GM12878 (cell line): ENCODE measurements around the gene HAO1. TPM values are rescaled to one million over a fixed set of nuclear protein-coding genes. Genes with fewer than 3 reads are reported as not detected.

Experiments used
- ATAC-seq: fragments of 200-7000 bp; cut with Tn5 transposase; 3 replicates; pipeline ENCODE4 v1.9.1; 2020; ENCODE audit warnings: mild to moderate bottlenecking, moderate library complexity
- BruUV-seq: library from RNA; stranded (reverse); fragments of 400-500 nt; replicated peaks from 2 replicates; lab custom pipeline; 2021; lab: Mats Ljungman, UMichigan
- CTCF ChIA-PET: fragments of 300-600 bp; sonication (Branson Sonifier 250); formaldehyde crosslinking; extraction: SDS; loops from one replicate; lab custom pipeline; 2021; ENCODE audit warnings: inconsistent platforms; lab: Yijun Ruan, JAX
- POLR2A ChIA-PET: fragments of 350-600 bp; formaldehyde crosslinking; extraction: SDS; loops from one replicate; lab custom pipeline; 2021; ENCODE audit warnings: inconsistent platforms; lab: Charles Lee
- RAD21 ChIA-PET: fragments of 300-600 bp; sonication (Branson Sonifier 250); formaldehyde crosslinking; loops from one replicate; lab custom pipeline; 2023; ENCODE audit warnings: antibody characterized with exemption; ENCODE audit not compliant: unreplicated experiment; lab: Charles Lee
- SMC1A ChIA-PET: fragments of 300-600 bp; sonication (Branson Sonifier 250); formaldehyde crosslinking; loops from one replicate; lab custom pipeline; 2023; ENCODE audit not compliant: unreplicated experiment, uncharacterized antibody; lab: Charles Lee
- DNase-seq: peaks from one replicate; pipeline ENCODE4 v3.0.0-alpha.2; 2011; ENCODE audit warnings: low read depth, low spot score
- FAIRE-seq: peaks from 3 replicates; lab custom pipeline; 2011; peaks lifted over from hg19 to GRCh38; lab: Jason Lieb, UNC
- H2AFZ ChIP-seq: 2 replicates; pipeline ENCODE4 v1.6.0; 2011; ENCODE audit warnings: low read depth, low read length, control low read depth; ENCODE audit not compliant: control insufficient read depth
- H3K27ac ChIP-seq: 2 replicates; pipeline ENCODE4 v1.5.1; 2011; ENCODE audit warnings: control low read depth; ENCODE audit not compliant: control insufficient read depth, insufficient read depth
- H3K27me3 ChIP-seq, 2 experiments: replicated peaks in 1 of 2; 2 replicates each; pipeline versions ENCODE4 v1.6.0 to v1.6.1; 2011; ENCODE audit warnings: low read length in 1 of 2; ENCODE audit not compliant: control insufficient read depth in 2 of 2, insufficient read depth in 2 of 2
- H3K36me3 ChIP-seq, 2 experiments: 2 replicates each; pipeline ENCODE4 v1.5.1; 2011; ENCODE audit warnings: low read length in 1 of 2; ENCODE audit not compliant: control insufficient read depth in 2 of 2, insufficient read depth in 2 of 2
- H3K4me1 ChIP-seq: 2 replicates; pipeline ENCODE4 v1.6.1; 2011; ENCODE audit warnings: mild to moderate bottlenecking, low read length, moderate library complexity, mixed read lengths; ENCODE audit not compliant: control insufficient read depth, insufficient read depth
- H3K4me2 ChIP-seq: 2 replicates; pipeline ENCODE4 v1.6.0; 2011; ENCODE audit warnings: control low read depth; ENCODE audit not compliant: control insufficient read depth, insufficient read depth
- H3K4me3 ChIP-seq: fragments of 200-600 bp; sonication (generic); 2 replicates; pipeline ENCODE4 v1.5.1; 2016
- H3K79me2 ChIP-seq: 2 replicates; pipeline ENCODE4 v1.6.0; 2011; ENCODE audit warnings: low read length; ENCODE audit not compliant: control insufficient read depth, insufficient read depth
- H3K9ac ChIP-seq: 2 replicates; pipeline ENCODE4 v1.8.0; 2011; ENCODE audit warnings: low read length, control low read depth, mixed read lengths; ENCODE audit not compliant: control insufficient read depth, insufficient read depth
- H3K9me3 ChIP-seq: replicated peaks from 3 replicates; pipeline ENCODE4 v1.5.1; 2011; ENCODE audit warnings: mild to moderate bottlenecking, low read length; ENCODE audit not compliant: control insufficient read depth, insufficient read depth
- H4K20me1 ChIP-seq: 2 replicates; pipeline ENCODE4 v1.6.0; 2011; ENCODE audit not compliant: control insufficient read depth, insufficient read depth
- BACH1 ChIP-seq: fragments of 450-650 bp; IDR thresholded peaks from 2 replicates; pipeline ENCODE4 v1.6.1; 2017; ENCODE audit warnings: mild to moderate bottlenecking, borderline replicate concordance
- CBX3 ChIP-seq: fragments of 200-600 bp; sonication (generic); IDR thresholded peaks from 2 replicates; pipeline ENCODE4 v1.6.1; 2016; ENCODE audit warnings: low read depth, borderline replicate concordance
- CREM ChIP-seq: IDR thresholded peaks from 2 replicates; pipeline ENCODE4 v1.6.1; 2014; ENCODE audit warnings: antibody characterized with exemption, low read depth
- CTCF ChIP-seq, 3 experiments: IDR thresholded peaks in 2 of 3; conservative IDR thresholded peaks in 1 of 3; 2 replicates each; pipeline ENCODE4 v1.5.1; 2011; ENCODE audit warnings: low read depth in 3 of 3, low read length in 3 of 3, mild to moderate bottlenecking in 3 of 3, control low read depth in 2 of 3, moderate library complexity in 2 of 3, inconsistent platforms in 1 of 3, mixed read lengths in 1 of 3; ENCODE audit not compliant: control insufficient read depth in 2 of 3, insufficient read depth in 1 of 3; ENCODE audit errors: extremely low read depth in 1 of 3
- TARDBP ChIP-seq: IDR thresholded peaks from 2 replicates; pipeline ENCODE4 v1.6.1; 2016; ENCODE audit warnings: borderline replicate concordance
- ZBTB4 ChIP-seq: fragments of 450-650 bp; formaldehyde crosslinking; IDR thresholded peaks from 2 replicates; pipeline ENCODE4 v1.4.0; 2022; ENCODE audit warnings: mild to moderate bottlenecking, moderate library complexity
- WGBS: methylation state at CpG from one replicate; pipeline ENCODE4 v1.1.6; 2016; ENCODE audit warnings: low lambda C conversion rate; ENCODE audit not compliant: insufficient replicate concordance, insufficient coverage; ENCODE audit errors: missing lambda C conversion rate; 5-methylcytosine and 5-hydroxymethylcytosine counted together
- in situ Hi-C: fragments of 300-500 bp; cut with MboI; formaldehyde crosslinking; loops from 9 replicates; pipeline ENCODE4 v1.14.3; 2018; ENCODE audit warnings: mixed read lengths
- intact Hi-C: fragments of 100-400 bp; cut with micrococcal nuclease; formaldehyde crosslinking; loops from one replicate; pipeline ENCODE4 v1.14.2; 2022; ENCODE audit not compliant: unreplicated experiment
- polyA plus RNA-seq, 11 experiments: library from polyadenylated mRNA; depleted of rRNA in 4 of 11; unstranded in 6 of 11; stranded (reverse) in 5 of 11; fragments of >200 nt; fragmentation: Nextera tagmentation in 4 of 11; fragmentation: Illumina TruSeq in 1 of 11; extraction: Ambion mirVana in 4 of 11; extraction: Trizol in 1 of 11; gene quantifications; 1 replicate in 1 of 11; 2 replicates in 10 of 11; pipeline versions ENCODE4 v1.2.1 to v1.2.3, GENCODE V29; 2011 to 2016; ENCODE audit warnings: inconsistent platforms in 2 of 11, missing spikeins in 2 of 11, low read depth in 1 of 11
- total RNA-seq, 4 experiments: library from RNA; depleted of rRNA in 3 of 4; stranded (reverse); fragments of >200 nt in 3 of 4; fragmentation: Illumina TruSeq in 1 of 4; extraction: Trizol in 1 of 4; gene quantifications; 2 replicates each; pipeline versions ENCODE4 v1.2.1 to v1.2.3, GENCODE V29; 2013 to 2021

HAO1 gene
- total and polyA plus RNA-seq, 10 of the 15 experiments (the other 5 are each of a cell fraction or from before 2014, with no cell fraction given): 0.03 to 0.29 (median 0.05) TPM; not detected in 7

- WGBS: 32% methylated on average over 2 of the region's 2 CpGs
- Histone ChIP-seq H3K4me1 (no peaks in the 10 kb centered on the region), H3K79me2 (no peaks in the 10 kb centered on the region), H3K27ac (no peak overlapping the region), H4K20me1 (no peaks in the 10 kb centered on the region), H3K4me2 (no peak overlapping the region), H2AFZ (no peak overlapping the region), H3K36me3 (no peaks in the 10 kb centered on the region), H3K9ac (no peak overlapping the region), H3K9me3 (no peaks in the 10 kb centered on the region), H3K27me3 (no peaks in the 10 kb centered on the region; a peak in 1 of 4 replicates), H3K4me3 (no peak overlapping the region)
- no peak for ATAC-seq
- ChIA-PET CTCF (interaction anchor here (0.8 kb wide), 1 partner anchor 14 kb away, joined by 3 read pairs; no protein-coding TSS in a partner anchor), RAD21 (no interaction called here), POLR2A (no interaction called here), SMC1A (interaction anchor here (0.6 kb wide), 1 partner anchor 1155 kb away, joined by 3 read pairs; no protein-coding TSS in a partner anchor)
- no TSS peak for BruUV-seq
- TF ChIP-seq CBX3 (no peak), TARDBP (no peak), CTCF (IDR thresholded peaks at IDR 0.05 in 2 of 3, conservative IDR thresholded peaks at IDR 0.05 in 1 of 3; ENCODE audit: control insufficient read depth in 2 of 3, extremely low read depth in 1 of 3, insufficient read depth in 1 of 3, low read depth in 3 of 3, low read length in 3 of 3) (no peak), ZBTB4 (CRISPR knock-in tag) (no peak), BACH1 (no peak), CREM (no peak)
- no peak for FAIRE-seq
- in situ Hi-C loops: no loop called here
- intact Hi-C loops: no loop called here
- DNase-seq: no peak
Measured at GRCh38 chr20:7848351-7848750, 91.9 kb downstream of the HAO1 start.
